22Rv1 (cell line): ENCODE results near the gene DCDC1.

Experiments used
- ZFX ChIP-seq: fragments of 450-650 bp; IDR thresholded peaks from 2 replicates; pipeline ENCODE4 v1.6.1; 2017; ENCODE audit warnings: antibody characterized with exemption, borderline replicate concordance
- TF ChIP-seq, protein P1 (sequence below): fragments of 450-650 bp; IDR thresholded peaks from 2 replicates; pipeline ENCODE4 v1.5.1; 2017; ENCODE audit warnings: mild to moderate bottlenecking

DNA sequence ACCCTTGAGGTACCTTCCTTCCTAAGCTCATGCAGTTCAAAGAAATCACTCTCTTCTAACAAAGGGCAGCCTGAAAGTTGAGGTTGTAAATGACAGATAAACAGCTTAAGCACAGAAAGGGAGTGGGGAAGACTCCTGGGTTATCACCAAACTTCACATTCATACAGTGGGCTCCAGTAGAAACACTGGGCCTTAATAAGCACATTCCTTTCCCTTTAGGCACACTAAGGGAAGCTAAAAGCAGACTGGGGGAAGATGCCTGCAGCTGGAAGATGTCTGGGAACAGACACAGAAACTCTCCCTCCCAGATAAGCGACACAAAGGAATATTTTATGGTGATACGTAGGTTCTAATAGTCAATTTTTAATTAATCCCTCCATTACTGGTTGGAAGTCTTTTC, 433.0 kb downstream of the DCDC1 start:
- TF ChIP-seq, protein P1, sequence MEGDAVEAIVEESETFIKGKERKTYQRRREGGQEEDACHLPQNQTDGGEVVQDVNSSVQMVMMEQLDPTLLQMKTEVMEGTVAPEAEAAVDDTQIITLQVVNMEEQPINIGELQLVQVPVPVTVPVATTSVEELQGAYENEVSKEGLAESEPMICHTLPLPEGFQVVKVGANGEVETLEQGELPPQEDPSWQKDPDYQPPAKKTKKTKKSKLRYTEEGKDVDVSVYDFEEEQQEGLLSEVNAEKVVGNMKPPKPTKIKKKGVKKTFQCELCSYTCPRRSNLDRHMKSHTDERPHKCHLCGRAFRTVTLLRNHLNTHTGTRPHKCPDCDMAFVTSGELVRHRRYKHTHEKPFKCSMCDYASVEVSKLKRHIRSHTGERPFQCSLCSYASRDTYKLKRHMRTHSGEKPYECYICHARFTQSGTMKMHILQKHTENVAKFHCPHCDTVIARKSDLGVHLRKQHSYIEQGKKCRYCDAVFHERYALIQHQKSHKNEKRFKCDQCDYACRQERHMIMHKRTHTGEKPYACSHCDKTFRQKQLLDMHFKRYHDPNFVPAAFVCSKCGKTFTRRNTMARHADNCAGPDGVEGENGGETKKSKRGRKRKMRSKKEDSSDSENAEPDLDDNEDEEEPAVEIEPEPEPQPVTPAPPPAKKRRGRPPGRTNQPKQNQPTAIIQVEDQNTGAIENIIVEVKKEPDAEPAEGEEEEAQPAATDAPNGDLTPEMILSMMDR: no peak
- no peak for TF ChIP-seq ZFX
